GM15510 (cell line): ENCODE measurements around the gene COL5A3.

Experiments
- POLR2A ChIP-seq: IDR thresholded peaks from 3 replicates; pipeline ENCODE4 v1.6.1; 2011; ENCODE audit warnings: borderline replicate concordance; ENCODE audit not compliant: insufficient read length; ENCODE audit errors: extremely low read depth

Gene COL5A3

GRCh38 chr19:10010247-10010691 lies at the start of gene COL5A3:
Gene COL5A3, minus strand, starts transcription at chr19:10010504. Its CDS starts 119 bp downstream, at chr19:10010385.
- TF ChIP-seq POLR2A: no peak

GRCh38 chr19:10052602-10053360 lies 42.5 kb upstream of the COL5A3 start:
- no peak for TF ChIP-seq POLR2A

- TF ChIP-seq POLR2A: no peak
Measured at GRCh38 chr19:10049626-10050025, 39.3 kb upstream of the COL5A3 start.

GRCh38 chr19:10045371-10045770 lies 35.1 kb upstream of the COL5A3 start:
- no peak for TF ChIP-seq POLR2A

GRCh38 chr19:10044390-10044789 lies 34.1 kb upstream of the COL5A3 start:
- TF ChIP-seq POLR2A: no peak

- TF ChIP-seq POLR2A: no peak
Measured at GRCh38 chr19:10043286-10043927, 33.1 kb upstream of the COL5A3 start.

- no peak for TF ChIP-seq POLR2A
Measured at GRCh38 chr19:10037809-10038208, 27.5 kb upstream of the COL5A3 start.

- TF ChIP-seq POLR2A: no peak
Measured at GRCh38 chr19:10037367-10037766, 27.1 kb upstream of the COL5A3 start.

- TF ChIP-seq POLR2A: no peak
Measured at GRCh38 chr19:10036601-10037071, 26.3 kb upstream of the COL5A3 start.

- no peak for TF ChIP-seq POLR2A
Measured at GRCh38 chr19:10033614-10034013, 23.3 kb upstream of the COL5A3 start.

GRCh38 chr19:10027158-10027997 lies 17.1 kb upstream of the COL5A3 start:
- no peak for TF ChIP-seq POLR2A

GRCh38 chr19:10026744-10027143 lies 16.4 kb upstream of the COL5A3 start:
- no peak for TF ChIP-seq POLR2A

GRCh38 chr19:10021863-10022262 lies 11.6 kb upstream of the COL5A3 start:
- TF ChIP-seq POLR2A: no peak

GRCh38 chr19:10021446-10021845 lies 11.1 kb upstream of the COL5A3 start:
- no peak for TF ChIP-seq POLR2A

- TF ChIP-seq POLR2A: no peak
Measured at GRCh38 chr19:10020851-10021250, 10.5 kb upstream of the COL5A3 start.
